Middle frontal gyrus (tissue), 1 donor: ENCODE data around the gene TMEM222.

ENCODE experiments used
- DNase-seq: peaks from one replicate; pipeline ENCODE4 v3.0.0-alpha.2; 2015; ENCODE audit warnings: low spot score; ENCODE audit errors: extremely low spot score

Gene TMEM222

GRCh38 chr1:27358038-27358927, 36.3 kb downstream of the TMEM222 start:
- no peak for DNase-seq

- no peak for DNase-seq
Measured at GRCh38 chr1:27358928-27359313, 37.0 kb downstream of the TMEM222 start.

GRCh38 chr1:27359822-27360158, 37.8 kb downstream of the TMEM222 start:
- no peak for DNase-seq

- DNase-seq = no peak
Measured at GRCh38 chr1:27360159-27361043, 38.4 kb downstream of the TMEM222 start.

GRCh38 chr1:27361044-27361402, 39.1 kb downstream of the TMEM222 start:
- no peak for DNase-seq

- no peak for DNase-seq
Measured at GRCh38 chr1:27361553-27361952, 39.6 kb downstream of the TMEM222 start.

GRCh38 chr1:27363766-27364695, 42.1 kb downstream of the TMEM222 start:
- no peak for DNase-seq

GRCh38 chr1:27364696-27365371, 42.9 kb downstream of the TMEM222 start:
- no peak for DNase-seq

GRCh38 chr1:27365372-27366112, 43.6 kb downstream of the TMEM222 start:
- peak; percentile 46 for DNase-seq

GRCh38 chr1:27366113-27366410, 44.1 kb downstream of the TMEM222 start:
- no peak for DNase-seq

GRCh38 chr1:27366411-27367159, 44.6 kb downstream of the TMEM222 start, which contains the start of gene MAP3K6:
Gene MAP3K6 (minus strand): TSS chr1:27366961. CDS start chr1:27366597, 364 bp downstream.
- DNase-seq = no peak

- DNase-seq = no peak
Measured at GRCh38 chr1:27367160-27367650, 45.2 kb downstream of the TMEM222 start.

GRCh38 chr1:27368869-27369582, 47.1 kb downstream of the TMEM222 start:
- no peak for DNase-seq

- DNase-seq = no peak
Measured at GRCh38 chr1:27372022-27372807, 50.3 kb downstream of the TMEM222 start.

GRCh38 chr1:27372808-27373690, 51.1 kb downstream of the TMEM222 start:
- no peak for DNase-seq

GRCh38 chr1:27374362-27375086, 52.6 kb downstream of the TMEM222 start, which contains the start of gene FCN3:
Gene FCN3 (minus strand): TSS chr1:27374824. CDS start chr1:27374818, 6 bp downstream.
- no peak for DNase-seq
